Measurements from ENCODE around the gene CIT.

GRCh38 chr12:119826661-119827445 lies 50.3 kb downstream of the CIT start:
- TF ChIP-seq POLR2A (IDR thresholded peaks at IDR 0.05) (no peak), POLR2AphosphoS5 (IDR thresholded peaks at IDR 0.05) (no peak)

Measured in sigmoid colon (tissue), 4 donors.